DMS53 treated with DMSO at 0.1 percent for 48 hours (cell line): ENCODE measurements around the gene ZNF664.

Experiments used
- DNase-seq: peaks from one replicate; lab custom pipeline; 2025; ENCODE audit not compliant: unreplicated experiment; lab: John Stamatoyannopoulos, UW

The ZNF664 gene

DNA sequence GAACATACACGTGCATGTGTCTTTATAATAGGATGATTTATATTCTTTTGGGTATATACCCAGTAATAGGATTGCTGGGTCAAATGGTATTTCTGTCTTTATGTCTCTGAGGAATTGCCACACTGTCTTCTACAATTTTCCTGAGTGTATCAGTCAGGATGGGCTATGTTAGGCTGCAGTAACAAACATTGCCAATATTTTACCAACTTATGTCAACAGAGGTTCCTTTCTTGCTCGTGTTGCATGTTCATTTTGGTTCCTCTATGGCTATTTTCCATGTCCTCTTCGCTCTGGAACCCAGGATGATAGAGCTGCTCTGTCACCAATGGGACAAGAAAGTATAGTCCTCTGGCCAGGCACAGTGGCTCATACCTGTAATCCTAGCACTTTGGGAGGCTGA, 86.7 kb downstream of the ZNF664 start:
- no peak for DNase-seq
